GM19397 (cell line): Measurements from ENCODE around the gene SRR.

Experiments used
- ATAC-seq: cut with Tn5 transposase; IDR thresholded peaks from one replicate; pipeline ENCODE4 v1.9.1; 2021; ENCODE audit warnings: mild to moderate bottlenecking, moderate library complexity; ENCODE audit not compliant: unreplicated experiment

Gene SRR

GRCh38 chr17:2369551-2370210 is 65.9 kb downstream of the SRR start:
- no peak for ATAC-seq

- no peak for ATAC-seq
Observed at GRCh38 chr17:2370211-2370589, 66.5 kb downstream of the SRR start.

GRCh38 chr17:2371183-2372130 is 67.7 kb downstream of the SRR start:
- no peak for ATAC-seq

- ATAC-seq: no peak
Observed at GRCh38 chr17:2372180-2372579, 68.4 kb downstream of the SRR start.

GRCh38 chr17:2372681-2373080 is 68.9 kb downstream of the SRR start:
- no peak for ATAC-seq

GRCh38 chr17:2373179-2373578 is 69.4 kb downstream of the SRR start:
- no peak for ATAC-seq
